HepG2 (cell line): Measurements from ENCODE around the gene ANKRD53. TPM values are rescaled to one million over a fixed set of nuclear protein-coding genes. Genes with fewer than 3 reads are reported as not detected.
A peak's percentile ranks its signal among the peaks of the same experiment; 100 is the strongest.

Source experiments
- ATF7-NPFF ChIP-seq: sonication (generic); formaldehyde crosslinking; IDR thresholded peaks from 2 replicates; pipeline ENCODE4 v1.8.1; 2023; ENCODE audit warnings: mild to moderate bottlenecking, low read depth, missing genetic modification reagents, moderate library complexity
- CTCF ChIP-seq: sonication (generic); formaldehyde crosslinking; IDR thresholded peaks from 2 replicates; pipeline ENCODE4 v1.5.0; 2020; ENCODE audit warnings: mild to moderate bottlenecking, missing genetic modification reagents, moderate library complexity
- HHEX ChIP-seq: IDR thresholded peaks from 2 replicates; pipeline ENCODE4 v1.6.1; 2016; ENCODE audit warnings: control low read depth
- HIVEP1 ChIP-seq: sonication (generic); formaldehyde crosslinking; IDR thresholded peaks from 2 replicates; pipeline ENCODE4 v1.4.0; 2020; ENCODE audit warnings: mild to moderate bottlenecking, missing genetic modification reagents
- KDM5B ChIP-seq: sonication (generic); formaldehyde crosslinking; IDR thresholded peaks from 2 replicates; pipeline ENCODE4 v1.4.0; 2020; ENCODE audit warnings: missing genetic modification reagents, mild to moderate bottlenecking, borderline replicate concordance
- KLF16 ChIP-seq, 2 experiments: sonication (generic) in 1 of 2; formaldehyde crosslinking in 1 of 2; IDR thresholded peaks; 2 replicates each; pipeline versions ENCODE4 v1.6.1 to v1.8.0; 2016 to 2023; ENCODE audit warnings: missing genetic modification reagents in 2 of 2, missing compliant biosample characterization in 1 of 2
- MAZ ChIP-seq, 2 experiments: sonication (generic) in 1 of 2; formaldehyde crosslinking in 1 of 2; IDR thresholded peaks; 2 replicates each; pipeline versions ENCODE4 v1.5.0 to v1.6.1; 2012 to 2020; ENCODE audit warnings: low read depth in 2 of 2, mild to moderate bottlenecking in 2 of 2, borderline replicate concordance in 1 of 2, improper control_type of control experiment in 1 of 2, low read length in 1 of 2, missing genetic modification reagents in 1 of 2, moderate library complexity in 1 of 2
- MED13 ChIP-seq: sonication (generic); formaldehyde crosslinking; IDR thresholded peaks from 2 replicates; pipeline ENCODE4 v1.5.0; 2020; ENCODE audit warnings: missing genetic modification reagents
- RBM39 ChIP-seq: fragments of 200-400 bp; formaldehyde crosslinking; IDR thresholded peaks from one replicate; pipeline ENCODE4 v1.6.1; 2018; ENCODE audit warnings: antibody characterized with exemption, mild to moderate bottlenecking, low read depth, low read length; ENCODE audit not compliant: poor library complexity, severe bottlenecking
- SAP130 ChIP-seq: IDR thresholded peaks from 2 replicates; pipeline ENCODE4 v1.6.1; 2016; ENCODE audit warnings: low read depth
- SMAD3 ChIP-seq: sonication (generic); formaldehyde crosslinking; IDR thresholded peaks from 2 replicates; pipeline ENCODE4 v1.4.0; 2020; ENCODE audit warnings: missing genetic modification reagents
- STAG1 ChIP-seq: sonication (generic); formaldehyde crosslinking; IDR thresholded peaks from 2 replicates; pipeline ENCODE4 v1.4.0; 2020; ENCODE audit warnings: missing genetic modification reagents
- XRCC5 ChIP-seq: fragments of 200-400 bp; formaldehyde crosslinking; optimal IDR thresholded peaks from 2 replicates; pipeline ENCODE3; 2017; ENCODE audit warnings: mild to moderate bottlenecking, low read length
- ZBTB25 ChIP-seq: IDR thresholded peaks from 2 replicates; pipeline ENCODE4 v1.6.1; 2018; ENCODE audit warnings: missing genetic modification reagents
- ZFP62 ChIP-seq: sonication (generic); formaldehyde crosslinking; IDR thresholded peaks from 2 replicates; pipeline ENCODE4 v1.4.0; 2020; ENCODE audit warnings: missing genetic modification reagents
- ZNF292 ChIP-seq: sonication (generic); formaldehyde crosslinking; IDR thresholded peaks from 2 replicates; pipeline ENCODE4 v1.8.1; 2022; ENCODE audit warnings: mild to moderate bottlenecking, low read depth, missing genetic modification reagents, borderline replicate concordance
- ZNF530 ChIP-seq: sonication (generic); formaldehyde crosslinking; IDR thresholded peaks from 2 replicates; pipeline ENCODE4 v1.5.0; 2020; ENCODE audit warnings: low read depth, mild to moderate bottlenecking, missing genetic modification reagents
- ZNF605 ChIP-seq: sonication (generic); formaldehyde crosslinking; IDR thresholded peaks from 2 replicates; pipeline ENCODE4 v1.8.0; 2022; ENCODE audit warnings: mild to moderate bottlenecking, missing genetic modification reagents
- ZNF629 ChIP-seq: sonication (generic); formaldehyde crosslinking; conservative IDR thresholded peaks from 2 replicates; pipeline ENCODE4 v1.5.0; 2020; ENCODE audit warnings: missing genetic modification reagents
- ZNF776 ChIP-seq: sonication (generic); formaldehyde crosslinking; IDR thresholded peaks from 2 replicates; pipeline ENCODE4 v1.4.0; 2020; ENCODE audit warnings: mild to moderate bottlenecking, missing genetic modification reagents
- polyA plus RNA-seq, 8 experiments: library from polyadenylated mRNA; depleted of rRNA in 3 of 8; stranded (reverse) in 7 of 8; unstranded in 1 of 8; fragments of >200 nt; fragmentation: Illumina TruSeq in 4 of 8; extraction: Trizol in 4 of 8; gene quantifications; 2 replicates each; pipeline versions ENCODE4 v1.2.1 to v1.2.3, GENCODE V29; 2011 to 2016; ENCODE audit warnings: low read depth in 4 of 8, missing spikeins in 1 of 8, mixed read lengths in 1 of 8; ENCODE audit not compliant: insufficient read depth in 1 of 8
- total RNA-seq, 5 experiments: library from RNA; depleted of rRNA; stranded (reverse); fragments of >200 nt; fragmentation: Illumina TruSeq; extraction: Trizol; gene quantifications; 2 replicates each; pipeline ENCODE4 v1.2.3, GENCODE V29; 2016; ENCODE audit warnings: low read depth in 1 of 5
- TF ChIP-seq, protein P1 (sequence below): sonication (generic); formaldehyde crosslinking; conservative IDR thresholded peaks from 2 replicates; pipeline ENCODE4 v1.8.0; 2022; ENCODE audit warnings: low read depth, missing genetic modification reagents
- TF ChIP-seq, protein P2 (sequence below): sonication (generic); formaldehyde crosslinking; IDR thresholded peaks from 2 replicates; pipeline ENCODE4 v1.4.0; 2020; ENCODE audit warnings: missing genetic modification reagents

Gene ANKRD53
- total and polyA plus RNA-seq, 2 of the 13 experiments (the other 11 are each of a cell fraction or from before 2014, with no cell fraction given) = 0.15 TPM; not detected in 1

DNA sequence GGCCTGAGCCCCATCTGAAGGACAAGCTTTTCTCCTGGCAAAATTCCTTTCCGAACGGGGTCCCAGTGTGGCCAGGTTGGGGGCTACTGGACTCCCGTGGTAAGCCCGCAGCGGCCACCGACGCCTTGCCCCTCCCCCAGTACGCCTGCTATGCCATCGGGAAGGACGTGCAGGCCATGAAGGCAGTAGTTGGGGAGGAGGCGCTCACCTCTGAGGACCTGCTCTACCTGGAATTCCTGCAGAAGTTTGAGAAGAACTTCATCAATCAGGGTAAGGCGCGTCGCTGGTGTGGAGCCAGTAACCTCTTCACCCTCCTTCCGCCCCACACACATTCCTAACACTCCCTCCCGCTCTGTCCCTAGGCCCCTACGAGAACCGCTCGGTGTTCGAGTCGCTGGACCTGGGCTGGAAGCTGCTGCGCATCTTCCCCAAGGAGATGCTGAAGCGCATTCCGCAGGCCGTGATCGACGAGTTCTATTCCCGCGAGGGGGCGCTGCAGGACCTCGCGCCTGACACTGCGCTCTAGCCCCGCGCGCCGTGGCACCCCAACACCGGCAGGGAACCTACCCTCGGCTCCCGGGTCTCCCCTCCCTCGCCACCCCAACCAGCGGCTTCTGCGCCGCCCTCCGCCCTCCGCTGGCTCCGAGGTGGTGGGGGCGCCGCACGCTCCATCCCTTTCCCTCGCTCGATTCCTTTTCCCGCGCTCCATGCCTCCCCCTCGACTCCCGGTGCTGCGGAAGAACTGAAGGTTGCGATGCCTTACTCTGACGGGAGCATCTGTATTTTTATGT is 13.6 kb upstream of the ANKRD53 start (continued):
- TF ChIP-seq STAG1 (CRISPR knock-in tag) (peak; percentile 77), ZNF629 (CRISPR knock-in tag) (no peak), RBM39 (peak; percentile 63), XRCC5 (peak; percentile 71), MED13 (CRISPR knock-in tag) (no peak), HHEX (CRISPR knock-in tag) (no peak), KDM5B (CRISPR knock-in tag) (peak; percentile 82; the same call in 1 of the 2 replicates), MAZ (IDR thresholded peaks at IDR 0.05; ENCODE audit: borderline replicate concordance, low read depth, low read length) (0 out of 2 replicates have a peak, but pooled peaks have one; percentile 26), MAZ (CRISPR knock-in tag; IDR thresholded peaks at IDR 0.05; ENCODE audit: low read depth) (peak; percentile 43; the same call in 1 of the 2 replicates), ZNF776 (peak; percentile 54; the same call in 1 of the 2 replicates), SMAD3 (CRISPR knock-in tag) (no peak), HIVEP1 (CRISPR knock-in tag) (peak; percentile 4; the same call in 1 of the 2 replicates), CTCF (CRISPR knock-in tag) (peak; percentile 96), ZNF530 (CRISPR knock-in tag) (no peak), ZNF292 (CRISPR knock-in tag) (no peak), ATF7-NPFF (CRISPR knock-in tag) (peak; percentile 58; the same call in 1 of the 2 replicates), ZFP62 (CRISPR knock-in tag) (no peak), KLF16 (CRISPR knock-in tag; IDR thresholded peaks at IDR 0.05) (no peak), ZNF605 (CRISPR knock-in tag) (no peak; the same call in 1 of the 2 replicates), SAP130 (CRISPR knock-in tag) (peak; percentile 38; the same call in 1 of the 2 replicates), ZBTB25 (CRISPR knock-in tag) (no peak)
- TF ChIP-seq, protein P1, sequence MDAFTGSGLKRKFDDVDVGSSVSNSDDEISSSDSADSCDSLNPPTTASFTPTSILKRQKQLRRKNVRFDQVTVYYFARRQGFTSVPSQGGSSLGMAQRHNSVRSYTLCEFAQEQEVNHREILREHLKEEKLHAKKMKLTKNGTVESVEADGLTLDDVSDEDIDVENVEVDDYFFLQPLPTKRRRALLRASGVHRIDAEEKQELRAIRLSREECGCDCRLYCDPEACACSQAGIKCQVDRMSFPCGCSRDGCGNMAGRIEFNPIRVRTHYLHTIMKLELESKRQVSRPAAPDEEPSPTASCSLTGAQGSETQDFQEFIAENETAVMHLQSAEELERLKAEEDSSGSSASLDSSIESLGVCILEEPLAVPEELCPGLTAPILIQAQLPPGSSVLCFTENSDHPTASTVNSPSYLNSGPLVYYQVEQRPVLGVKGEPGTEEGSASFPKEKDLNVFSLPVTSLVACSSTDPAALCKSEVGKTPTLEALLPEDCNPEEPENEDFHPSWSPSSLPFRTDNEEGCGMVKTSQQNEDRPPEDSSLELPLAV (CRISPR knock-in tag) = no peak
- TF ChIP-seq, protein P2, sequence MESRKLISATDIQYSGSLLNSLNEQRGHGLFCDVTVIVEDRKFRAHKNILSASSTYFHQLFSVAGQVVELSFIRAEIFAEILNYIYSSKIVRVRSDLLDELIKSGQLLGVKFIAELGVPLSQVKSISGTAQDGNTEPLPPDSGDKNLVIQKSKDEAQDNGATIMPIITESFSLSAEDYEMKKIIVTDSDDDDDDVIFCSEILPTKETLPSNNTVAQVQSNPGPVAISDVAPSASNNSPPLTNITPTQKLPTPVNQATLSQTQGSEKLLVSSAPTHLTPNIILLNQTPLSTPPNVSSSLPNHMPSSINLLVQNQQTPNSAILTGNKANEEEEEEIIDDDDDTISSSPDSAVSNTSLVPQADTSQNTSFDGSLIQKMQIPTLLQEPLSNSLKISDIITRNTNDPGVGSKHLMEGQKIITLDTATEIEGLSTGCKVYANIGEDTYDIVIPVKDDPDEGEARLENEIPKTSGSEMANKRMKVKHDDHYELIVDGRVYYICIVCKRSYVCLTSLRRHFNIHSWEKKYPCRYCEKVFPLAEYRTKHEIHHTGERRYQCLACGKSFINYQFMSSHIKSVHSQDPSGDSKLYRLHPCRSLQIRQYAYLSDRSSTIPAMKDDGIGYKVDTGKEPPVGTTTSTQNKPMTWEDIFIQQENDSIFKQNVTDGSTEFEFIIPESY = peak; percentile 95
